Endodermal cell (in vitro differentiated cells): Measurements from ENCODE around the gene MPC1. TPM values are rescaled to one million over a fixed set of nuclear protein-coding genes. Genes with fewer than 3 reads are reported as not detected.
"Not testable (repeated sequence)": the region's sequence is repeated elsewhere in the genome, so short reads cannot be mapped to it uniquely, and the experiment has no call there.

ENCODE experiments used
- DNase-seq: peaks from one replicate; pipeline ENCODE4 v3.0.0-alpha.2; 2017
- H3K27ac ChIP-seq: 2 replicates; pipeline ENCODE4 v1.5.1; 2013; ENCODE audit warnings: mild to moderate bottlenecking, low read depth, low read length, moderate library complexity
- H3K27me3 ChIP-seq: 2 replicates; pipeline ENCODE4 v1.6.1; 2013; ENCODE audit warnings: mild to moderate bottlenecking, low read length, moderate library complexity; ENCODE audit not compliant: insufficient read depth, control insufficient read depth, poor library complexity, severe bottlenecking
- H3K36me3 ChIP-seq: 2 replicates; pipeline ENCODE4 v1.7.0; 2013; ENCODE audit warnings: mild to moderate bottlenecking, low read length, moderate library complexity; ENCODE audit not compliant: control insufficient read depth, insufficient read depth
- H3K4me1 ChIP-seq: one replicate; pipeline ENCODE4 v1.7.0; 2013; ENCODE audit warnings: low read length; ENCODE audit not compliant: control insufficient read depth, insufficient read depth
- H3K4me3 ChIP-seq: 2 replicates; pipeline ENCODE4 v1.5.1; 2013; ENCODE audit warnings: mild to moderate bottlenecking, low read length, moderate library complexity
- H3K9ac ChIP-seq: 2 replicates; pipeline ENCODE4 v1.6.1; 2013; ENCODE audit warnings: mild to moderate bottlenecking, low read length, moderate library complexity; ENCODE audit not compliant: poor library complexity, severe bottlenecking; ENCODE audit errors: extremely low read depth
- H3K9me3 ChIP-seq: 2 replicates; pipeline ENCODE4 v1.6.1; 2013; ENCODE audit warnings: mild to moderate bottlenecking, low read length, moderate library complexity; ENCODE audit not compliant: control insufficient read depth
- H3K27ac Mint-ChIP-seq: 2 replicates; pipeline ENCODE4 v1.8.0; 2020; ENCODE audit warnings: mixed read lengths
- H3K27me3 Mint-ChIP-seq: 2 replicates; pipeline ENCODE4 v1.8.0; 2021; ENCODE audit warnings: mild to moderate bottlenecking, mixed read lengths; ENCODE audit not compliant: insufficient read depth
- H3K36me3 Mint-ChIP-seq: 2 replicates; pipeline ENCODE4 v1.8.0; 2020; ENCODE audit warnings: low read depth, mixed read lengths
- H3K4me1 Mint-ChIP-seq: 2 replicates; pipeline ENCODE4 v1.8.0; 2020; ENCODE audit warnings: mixed read lengths
- H3K4me3 Mint-ChIP-seq: 2 replicates; pipeline ENCODE4 v1.8.0; 2020; ENCODE audit warnings: mild to moderate bottlenecking, moderate library complexity, mixed read lengths
- H3K9me3 Mint-ChIP-seq: 2 replicates; pipeline ENCODE4 v1.8.0; 2020; ENCODE audit warnings: mild to moderate bottlenecking, mixed read lengths
- WGBS, 2 experiments: methylation state at CpG; one replicate each; pipeline versions ENCODE4 v1.1.5 to v1.1.7; 2013; ENCODE audit warnings: missing lambda C conversion rate in 2 of 2, mixed read lengths in 1 of 2; ENCODE audit not compliant: insufficient coverage in 1 of 2, insufficient read length in 1 of 2; 5-methylcytosine and 5-hydroxymethylcytosine counted together
- total RNA-seq, 2 donors: library from RNA; stranded (reverse); fragmentation: NEBNext Ultra II Directional in 1 of 2; extraction: Animal tissue kit (Norgen Biotek cat#: 25700) in 1 of 2; gene quantifications; 2 replicates in 1 of 2; 3 replicates in 1 of 2; pipeline ENCODE4 v1.2.1, GENCODE V29; 2021
- TF ChIP-seq, protein P1 (sequence below): fragments of 200-600 bp; sonication (generic); conservative IDR thresholded peaks from 2 replicates; pipeline ENCODE4 v1.5.0; 2021; ENCODE audit warnings: antibody characterized with exemption, mild to moderate bottlenecking

MPC1 gene
- total RNA-seq, 2 donors from 2014 or later: 8.2 to 8.7 TPM

DNA sequence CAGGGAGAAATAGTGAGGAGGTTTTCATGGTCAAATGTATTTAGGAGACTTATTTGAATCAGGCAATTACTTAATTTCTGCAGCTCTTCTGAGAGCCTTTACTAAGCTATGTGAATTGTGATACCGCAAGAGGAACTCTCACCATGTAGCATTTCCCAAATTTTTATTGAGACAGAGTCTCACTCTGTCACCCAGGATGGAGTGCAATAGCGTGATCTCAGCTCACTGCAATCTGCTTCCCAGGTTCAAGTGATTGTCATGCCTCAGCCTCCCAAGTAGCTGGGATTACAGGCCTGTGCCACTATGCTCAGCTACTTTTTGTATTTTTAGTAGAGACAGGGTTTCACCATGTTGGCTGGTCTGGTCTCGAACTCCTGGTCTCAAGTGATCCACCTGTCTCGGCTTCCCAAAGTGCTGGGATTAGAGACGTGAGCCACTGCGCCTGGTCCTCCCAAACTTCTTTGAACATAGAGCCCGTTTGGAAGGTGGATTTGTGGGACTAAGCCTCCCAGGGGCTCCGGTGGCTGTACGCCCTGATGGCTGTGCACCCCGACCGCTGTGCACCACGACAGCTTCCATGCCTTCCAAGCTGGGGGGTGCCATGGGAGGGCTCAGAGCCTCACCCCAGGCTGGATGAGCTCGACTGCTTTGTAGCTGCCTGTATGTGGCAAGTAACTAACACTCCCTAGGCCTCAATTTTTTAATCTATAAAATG, 5.7 kb upstream of the MPC1 start:
- TF ChIP-seq, protein P1, sequence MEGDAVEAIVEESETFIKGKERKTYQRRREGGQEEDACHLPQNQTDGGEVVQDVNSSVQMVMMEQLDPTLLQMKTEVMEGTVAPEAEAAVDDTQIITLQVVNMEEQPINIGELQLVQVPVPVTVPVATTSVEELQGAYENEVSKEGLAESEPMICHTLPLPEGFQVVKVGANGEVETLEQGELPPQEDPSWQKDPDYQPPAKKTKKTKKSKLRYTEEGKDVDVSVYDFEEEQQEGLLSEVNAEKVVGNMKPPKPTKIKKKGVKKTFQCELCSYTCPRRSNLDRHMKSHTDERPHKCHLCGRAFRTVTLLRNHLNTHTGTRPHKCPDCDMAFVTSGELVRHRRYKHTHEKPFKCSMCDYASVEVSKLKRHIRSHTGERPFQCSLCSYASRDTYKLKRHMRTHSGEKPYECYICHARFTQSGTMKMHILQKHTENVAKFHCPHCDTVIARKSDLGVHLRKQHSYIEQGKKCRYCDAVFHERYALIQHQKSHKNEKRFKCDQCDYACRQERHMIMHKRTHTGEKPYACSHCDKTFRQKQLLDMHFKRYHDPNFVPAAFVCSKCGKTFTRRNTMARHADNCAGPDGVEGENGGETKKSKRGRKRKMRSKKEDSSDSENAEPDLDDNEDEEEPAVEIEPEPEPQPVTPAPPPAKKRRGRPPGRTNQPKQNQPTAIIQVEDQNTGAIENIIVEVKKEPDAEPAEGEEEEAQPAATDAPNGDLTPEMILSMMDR: no peak
- H3K9me3 Mint-ChIP-seq: peaks cover 8% of the 10 kb centered on the region
- H3K4me1 ChIP-seq: no peaks in the 10 kb centered on the region
- H3K27me3 ChIP-seq: no peaks in the 10 kb centered on the region
- 93 to 95% methylated on average over 7 to 13 of the region's 13 CpGs for WGBS, 2 experiments
- H3K27ac ChIP-seq: no peak overlapping the region
- no peak overlapping the region for H3K4me3 Mint-ChIP-seq
- H3K36me3 Mint-ChIP-seq: no peaks in the 10 kb centered on the region
- H3K27ac Mint-ChIP-seq: no peak overlapping the region
- no peak for DNase-seq
- H3K9me3 ChIP-seq: no peaks in the 10 kb centered on the region
- peaks cover 16% of the 10 kb centered on the region for H3K4me1 Mint-ChIP-seq
- H3K27me3 Mint-ChIP-seq: peaks cover 2% of the 10 kb centered on the region
- H3K36me3 ChIP-seq: no peaks in the 10 kb centered on the region
- no peak overlapping the region for H3K4me3 ChIP-seq
- H3K9ac ChIP-seq: no peak overlapping the region

DNA sequence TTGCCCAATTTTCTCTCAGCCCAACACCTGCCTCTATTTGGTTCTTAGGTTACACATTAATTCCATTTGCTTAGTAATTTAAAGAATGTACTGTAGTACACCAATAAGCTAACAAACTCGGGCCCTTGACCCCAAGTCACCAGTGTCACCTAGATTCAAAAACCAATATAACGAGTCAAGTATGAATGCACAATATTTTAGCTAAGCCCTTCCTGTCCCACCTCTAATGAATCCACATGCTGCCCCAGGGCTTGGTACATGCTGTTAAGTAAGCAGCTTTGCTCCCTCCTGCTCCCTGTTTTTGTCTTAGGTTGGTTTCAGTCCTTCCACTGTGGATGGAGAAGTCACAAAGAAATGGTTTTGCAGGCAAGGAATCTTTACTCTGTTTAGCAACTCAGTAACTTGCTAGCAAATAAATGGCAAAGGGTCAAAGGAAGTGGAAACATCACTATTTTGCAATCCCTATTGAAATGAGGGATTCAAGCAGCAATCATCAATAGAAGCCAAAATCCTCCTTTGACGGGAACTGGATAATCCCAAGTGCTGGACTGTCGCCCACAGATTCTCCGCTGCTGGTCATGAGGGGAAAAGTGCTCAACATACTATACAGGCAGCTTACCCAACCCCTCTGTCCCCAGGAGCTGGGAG, 5.0 kb upstream of the MPC1 start:
- TF ChIP-seq, protein P1: no peak
- Mint-ChIP-seq H3K36me3 (no peaks in the 10 kb centered on the region), H3K9me3 (peaks cover 4% of the 10 kb centered on the region), H3K4me1 (peaks cover 16% of the 10 kb centered on the region), H3K27ac (no peak overlapping the region), H3K27me3 (peaks cover 2% of the 10 kb centered on the region), H3K4me3 (no peak overlapping the region)
- DNase-seq: no peak
- H3K36me3 ChIP-seq: no peaks in the 10 kb centered on the region
- no peaks in the 10 kb centered on the region for H3K27me3 ChIP-seq
- H3K4me1 ChIP-seq: no peaks in the 10 kb centered on the region
- no peak overlapping the region for H3K9ac ChIP-seq
- no peaks in the 10 kb centered on the region for H3K9me3 ChIP-seq
- WGBS, 2 experiments: 91% methylated on average over 4 to 5 of the region's 5 CpGs
- no peak overlapping the region for H3K4me3 ChIP-seq
- no peak overlapping the region for H3K27ac ChIP-seq

DNA sequence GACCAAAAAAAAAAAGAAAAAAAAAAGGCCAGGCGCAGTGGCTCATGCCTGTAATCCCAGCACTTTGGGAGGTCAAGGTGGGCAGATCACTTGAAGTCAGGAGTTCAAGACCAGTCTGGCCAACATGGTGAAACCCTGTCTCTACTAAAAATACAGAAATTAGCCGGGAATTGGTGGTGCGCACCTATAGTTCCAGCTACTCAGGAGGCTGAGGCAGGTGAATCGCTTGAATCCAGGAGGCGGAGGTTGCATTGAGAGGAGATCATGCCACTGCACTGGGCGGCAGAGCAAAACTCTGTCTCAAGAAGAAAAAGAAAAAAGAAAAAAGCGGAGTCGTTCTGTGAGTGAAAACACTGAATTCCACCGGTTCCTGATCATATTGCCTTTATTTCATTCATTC, 4.4 kb upstream of the MPC1 start:
- not testable (repeated sequence) for H3K9ac ChIP-seq, H3K27me3 ChIP-seq, H3K4me1 ChIP-seq, H3K4me3 ChIP-seq, H3K9me3 Mint-ChIP-seq, H3K36me3 ChIP-seq, H3K36me3 Mint-ChIP-seq, H3K27ac Mint-ChIP-seq, DNase-seq, H3K27me3 Mint-ChIP-seq, H3K4me3 Mint-ChIP-seq, H3K9me3 ChIP-seq, H3K27ac ChIP-seq
- 95 to 96% methylated on average over 8 to 9 of the region's 9 CpGs for WGBS, 2 experiments
- peaks cover 16% of the 10 kb centered on the region for H3K4me1 Mint-ChIP-seq
